IMR-90 (cell line): ENCODE data around the gene CIITA.

Source experiments
- BHLHE40 ChIP-seq: fragments of 150-350 bp; IDR thresholded peaks from 2 replicates; pipeline ENCODE4 v1.6.1; 2016; ENCODE audit warnings: mild to moderate bottlenecking, low read depth, low read length
- CTCF ChIP-seq: conservative IDR thresholded peaks from 2 replicates; pipeline ENCODE4 v1.5.1; 2012; ENCODE audit warnings: mild to moderate bottlenecking, low read depth, low read length, improper control_type of control experiment
- MXI1 ChIP-seq: IDR thresholded peaks from 2 replicates; pipeline ENCODE4 v1.6.1; 2012; ENCODE audit warnings: low read depth, mild to moderate bottlenecking, low read length, moderate library complexity, borderline replicate concordance
- NFE2L2 ChIP-seq: fragments of 150-350 bp; IDR thresholded peaks from 2 replicates; pipeline ENCODE4 v1.6.1; 2016; ENCODE audit warnings: low read depth, mild to moderate bottlenecking, low read length
- POLR2A ChIP-seq: IDR thresholded peaks from 2 replicates; pipeline ENCODE4 v1.6.1; 2012; ENCODE audit warnings: mild to moderate bottlenecking, low read depth, low read length
- RAD21 ChIP-seq: IDR thresholded peaks from 2 replicates; pipeline ENCODE4 v1.6.1; 2012; ENCODE audit warnings: low read length, improper control_type of control experiment
- RCOR1 ChIP-seq: IDR thresholded peaks from 2 replicates; pipeline ENCODE4 v1.6.1; 2012; ENCODE audit warnings: mild to moderate bottlenecking, low read length, improper control_type of control experiment; ENCODE audit not compliant: insufficient replicate concordance
- RFX5 ChIP-seq: IDR thresholded peaks from 2 replicates; pipeline ENCODE4 v1.8.0; 2012; ENCODE audit warnings: low read depth, mild to moderate bottlenecking, low read length, moderate library complexity
- SMC3 ChIP-seq: fragments of 150-350 bp; IDR thresholded peaks from 2 replicates; pipeline ENCODE4 v1.6.1; 2016; ENCODE audit warnings: low read depth, mild to moderate bottlenecking, antibody characterized with exemption, low read length, moderate library complexity

DNA sequence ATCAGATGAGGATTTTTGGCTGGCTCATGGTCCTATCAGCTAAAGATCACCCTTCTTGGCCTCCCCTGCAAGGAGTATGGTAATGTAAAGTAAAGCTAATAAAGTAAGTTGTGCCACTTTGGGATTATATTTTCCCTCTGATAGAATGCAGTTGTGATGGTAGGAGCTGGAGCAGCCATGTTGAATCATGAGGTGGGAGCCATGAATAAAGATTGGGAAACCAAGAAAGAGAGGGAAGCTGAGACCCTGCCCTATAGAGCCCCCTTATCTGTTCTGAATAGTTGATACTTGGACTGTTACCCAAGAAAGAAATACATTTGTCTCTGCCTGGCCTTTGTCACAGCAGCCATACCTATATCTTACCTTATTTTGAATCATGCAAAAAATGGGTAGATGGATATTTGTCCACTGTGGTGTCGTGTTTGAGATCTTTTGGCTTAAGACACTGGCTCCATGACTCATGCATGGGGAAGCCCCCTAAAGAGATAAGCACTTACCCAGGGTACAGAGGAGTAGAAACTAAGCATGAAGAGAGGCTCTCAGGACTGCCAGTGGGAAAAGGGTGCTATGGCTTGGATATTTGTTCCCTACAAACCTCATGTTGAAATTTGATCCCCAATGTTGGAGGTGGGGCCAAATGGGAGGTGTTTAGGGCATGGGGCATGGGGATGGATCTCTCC, 40.7 kb upstream of the CIITA start:
- no peak for TF ChIP-seq CTCF
- TF ChIP-seq RCOR1, result no peak
- TF ChIP-seq POLR2A, result no peak
- TF ChIP-seq RAD21, result no peak
- TF ChIP-seq RFX5, result no peak
- TF ChIP-seq BHLHE40, result no peak
- no peak for TF ChIP-seq NFE2L2
- TF ChIP-seq SMC3, result no peak
- no peak for TF ChIP-seq MXI1
